22Rv1 (cell line): Measurements from ENCODE around the gene MED10.

ENCODE experiments used
- H3K27ac ChIP-seq: fragments of 450-650 bp; 2 replicates; pipeline ENCODE4 v1.5.1; 2017
- ZFX ChIP-seq: fragments of 450-650 bp; IDR thresholded peaks from 2 replicates; pipeline ENCODE4 v1.6.1; 2017; ENCODE audit warnings: antibody characterized with exemption, borderline replicate concordance
- TF ChIP-seq, protein P1 (sequence below): fragments of 450-650 bp; IDR thresholded peaks from 2 replicates; pipeline ENCODE4 v1.5.1; 2017; ENCODE audit warnings: mild to moderate bottlenecking

The MED10 gene

DNA sequence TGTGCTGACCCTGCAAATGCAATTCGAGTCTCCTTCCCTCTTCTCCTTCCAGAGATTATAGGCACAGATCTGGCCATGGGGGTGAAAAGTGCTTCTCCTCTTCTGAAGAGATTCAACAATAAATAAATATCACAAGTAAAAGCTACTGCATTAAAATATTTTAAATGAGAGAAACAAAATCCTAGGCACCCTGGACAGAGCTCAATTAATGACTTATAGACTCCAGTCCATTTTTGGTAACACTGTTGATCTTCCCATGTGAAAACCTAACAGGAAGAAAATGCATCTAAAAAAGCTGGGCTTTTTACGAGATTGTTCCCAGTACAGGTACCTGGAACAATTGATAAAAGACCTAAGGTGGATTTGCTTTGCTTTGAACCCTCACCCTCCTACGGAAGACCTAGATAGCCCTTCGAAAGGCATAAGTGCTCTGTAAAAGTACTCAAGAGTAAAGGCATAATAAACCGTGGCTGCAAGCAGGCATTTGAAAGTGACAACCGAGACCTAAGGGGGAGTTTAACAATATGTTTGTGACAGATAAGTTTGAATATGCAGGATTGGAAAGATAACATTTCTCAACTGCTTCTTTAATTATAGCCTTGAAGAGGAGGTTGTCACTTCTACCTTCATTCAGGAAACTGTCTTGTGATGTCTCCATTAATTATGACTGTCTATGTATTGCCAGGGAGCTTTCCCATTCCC is 29.4 kb upstream of the MED10 start:
- TF ChIP-seq, protein P1, sequence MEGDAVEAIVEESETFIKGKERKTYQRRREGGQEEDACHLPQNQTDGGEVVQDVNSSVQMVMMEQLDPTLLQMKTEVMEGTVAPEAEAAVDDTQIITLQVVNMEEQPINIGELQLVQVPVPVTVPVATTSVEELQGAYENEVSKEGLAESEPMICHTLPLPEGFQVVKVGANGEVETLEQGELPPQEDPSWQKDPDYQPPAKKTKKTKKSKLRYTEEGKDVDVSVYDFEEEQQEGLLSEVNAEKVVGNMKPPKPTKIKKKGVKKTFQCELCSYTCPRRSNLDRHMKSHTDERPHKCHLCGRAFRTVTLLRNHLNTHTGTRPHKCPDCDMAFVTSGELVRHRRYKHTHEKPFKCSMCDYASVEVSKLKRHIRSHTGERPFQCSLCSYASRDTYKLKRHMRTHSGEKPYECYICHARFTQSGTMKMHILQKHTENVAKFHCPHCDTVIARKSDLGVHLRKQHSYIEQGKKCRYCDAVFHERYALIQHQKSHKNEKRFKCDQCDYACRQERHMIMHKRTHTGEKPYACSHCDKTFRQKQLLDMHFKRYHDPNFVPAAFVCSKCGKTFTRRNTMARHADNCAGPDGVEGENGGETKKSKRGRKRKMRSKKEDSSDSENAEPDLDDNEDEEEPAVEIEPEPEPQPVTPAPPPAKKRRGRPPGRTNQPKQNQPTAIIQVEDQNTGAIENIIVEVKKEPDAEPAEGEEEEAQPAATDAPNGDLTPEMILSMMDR, result no peak
- TF ChIP-seq ZFX, result no peak
- H3K27ac ChIP-seq, result no peak overlapping the region

DNA sequence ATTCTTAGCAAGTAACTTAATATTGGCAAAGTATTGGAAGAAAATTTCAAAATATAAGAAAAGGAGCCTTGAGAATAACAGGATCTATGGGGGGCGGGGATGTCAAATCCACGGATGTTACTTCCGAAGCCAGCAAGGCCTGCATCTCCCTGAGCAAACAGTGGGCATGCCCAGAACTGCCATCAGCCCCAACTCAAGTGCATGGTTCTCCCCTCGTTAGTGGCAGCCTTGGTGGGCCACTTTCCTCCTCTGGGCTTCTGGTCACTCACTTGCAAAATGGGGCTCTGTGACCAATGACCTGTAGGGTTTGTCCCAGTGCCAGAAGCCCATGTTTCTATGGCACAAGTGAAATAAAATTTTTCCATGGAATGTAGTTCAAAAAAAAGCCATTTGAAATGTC is 27.2 kb upstream of the MED10 start:
- TF ChIP-seq, protein P1, result no peak
- TF ChIP-seq ZFX, result no peak
- no peak overlapping the region for H3K27ac ChIP-seq

DNA sequence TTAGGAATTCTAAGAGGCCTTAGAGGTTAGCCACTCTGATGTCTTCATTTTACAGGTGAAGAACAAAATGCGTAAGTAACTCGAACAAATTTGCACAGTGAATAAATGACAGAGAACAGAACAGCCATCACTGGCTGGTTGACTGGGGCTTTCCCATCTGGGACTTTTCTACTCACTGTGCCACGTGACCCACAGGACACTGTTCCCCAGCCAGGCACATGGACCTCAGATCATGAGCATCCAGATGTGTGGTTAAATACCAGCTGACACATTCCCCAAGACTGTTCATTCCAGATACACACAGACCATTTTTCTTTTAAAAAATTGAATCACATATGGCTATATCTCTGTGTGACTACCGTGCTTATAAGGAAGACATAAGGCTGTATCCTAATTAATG is 25.8 kb upstream of the MED10 start:
- no peak overlapping the region for H3K27ac ChIP-seq
- TF ChIP-seq ZFX, result no peak
- TF ChIP-seq, protein P1, result no peak

DNA sequence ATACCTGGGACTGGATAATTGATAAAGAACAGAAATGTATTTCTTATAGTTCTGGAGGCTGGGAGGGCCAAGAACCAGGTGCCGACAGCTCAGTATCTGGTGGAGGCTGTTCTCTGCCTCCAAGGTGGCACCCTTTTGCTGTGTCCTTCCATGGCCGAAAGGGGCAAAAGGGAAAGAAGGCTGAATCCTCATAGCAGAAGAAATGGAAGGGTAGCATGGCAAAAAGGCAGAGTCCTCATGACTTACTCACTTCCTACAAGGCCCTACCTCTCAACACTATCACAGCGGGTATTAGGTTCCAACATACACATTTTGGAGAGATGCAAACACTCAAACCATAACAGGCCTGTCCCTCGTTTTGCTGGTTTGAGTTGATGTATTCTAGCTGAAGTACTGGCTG is 25.1 kb upstream of the MED10 start:
- no peak for TF ChIP-seq ZFX
- TF ChIP-seq, protein P1, result no peak
- H3K27ac ChIP-seq, result no peak overlapping the region

DNA sequence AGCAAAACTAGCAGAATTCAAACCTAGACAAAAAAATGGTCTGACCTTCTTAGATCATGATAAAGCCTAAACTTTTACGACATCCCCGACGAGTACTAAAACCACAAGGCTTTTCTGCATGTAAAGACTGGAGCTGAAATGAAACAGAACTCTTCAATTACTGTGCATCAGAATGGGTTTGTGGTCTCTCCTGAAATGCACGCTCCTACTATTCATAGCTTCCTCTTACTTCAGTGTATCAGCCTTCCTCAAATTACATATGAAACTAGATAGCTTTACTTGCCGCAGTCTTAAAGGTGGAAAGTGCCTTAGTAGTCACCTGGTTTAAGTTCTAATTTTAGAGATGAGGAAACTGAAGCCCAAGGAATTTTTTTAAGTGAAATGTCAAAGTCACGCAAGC is 24.6 kb upstream of the MED10 start:
- H3K27ac ChIP-seq, result no peak overlapping the region
- TF ChIP-seq, protein P1, result no peak
- no peak for TF ChIP-seq ZFX

DNA sequence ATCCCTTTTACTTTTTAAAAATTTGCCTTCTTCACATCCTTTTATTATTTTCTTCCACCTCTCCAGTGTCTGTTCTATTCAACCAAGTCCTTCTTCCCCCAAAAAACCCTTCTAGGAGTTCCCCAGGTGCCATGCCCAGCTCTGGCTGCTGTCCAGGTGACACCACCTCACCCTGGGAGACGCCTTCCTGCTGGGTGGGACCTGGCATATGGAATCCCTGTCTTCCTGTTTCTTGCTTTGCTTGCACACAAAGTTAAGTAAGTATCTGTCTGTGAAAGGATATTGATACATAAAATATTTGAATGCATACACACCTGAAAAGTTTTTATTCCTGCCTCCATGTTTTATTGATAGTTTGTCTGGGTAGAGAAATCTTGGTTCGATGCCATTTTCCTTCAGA is 23.1 kb upstream of the MED10 start:
- no peak overlapping the region for H3K27ac ChIP-seq
- TF ChIP-seq, protein P1, result no peak
- no peak for TF ChIP-seq ZFX

DNA sequence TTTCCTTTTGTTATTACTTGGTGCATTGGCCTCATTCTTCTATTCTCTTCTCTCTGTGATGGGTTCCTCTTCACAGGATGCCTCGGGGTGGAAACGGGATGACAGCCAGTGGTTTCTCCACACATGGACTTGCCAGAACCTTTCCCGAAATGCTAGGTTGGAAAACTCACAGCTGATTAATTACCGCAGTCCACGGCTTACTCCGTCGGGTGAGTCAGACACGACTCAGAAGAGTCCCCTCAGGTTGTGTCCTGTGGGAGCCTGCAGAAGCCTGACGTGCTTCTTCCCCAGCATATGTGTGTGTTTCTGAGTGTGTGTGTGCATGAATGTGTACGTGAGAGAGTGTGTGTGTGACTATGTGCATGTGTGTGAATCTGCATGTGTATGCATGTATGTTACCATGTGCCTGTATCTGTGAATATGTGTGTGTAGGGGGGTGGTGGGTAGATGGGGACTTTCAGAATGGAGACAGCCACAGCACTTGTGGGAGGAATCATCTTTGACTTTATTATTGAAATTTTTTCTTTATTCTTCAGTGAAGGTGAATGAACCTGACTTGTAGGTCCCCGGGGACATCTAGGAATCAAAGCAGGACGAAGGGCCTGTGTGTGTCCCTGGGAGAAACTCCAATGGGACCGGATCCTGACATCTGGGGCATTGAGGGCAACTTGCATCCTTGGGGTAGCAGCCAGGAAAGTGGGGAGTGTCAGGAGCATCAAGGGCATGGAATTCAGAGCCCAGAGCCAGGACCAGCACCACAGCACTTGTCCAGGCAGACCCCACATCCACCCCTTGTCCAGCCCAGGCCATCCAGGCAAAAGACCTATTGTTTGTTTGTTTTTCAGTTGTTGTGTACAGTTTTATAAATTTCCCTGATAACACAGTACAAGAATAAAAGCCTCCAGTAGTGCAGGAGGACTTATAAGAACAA is 21.9 kb upstream of the MED10 start:
- H3K27ac ChIP-seq, result no peak overlapping the region
- TF ChIP-seq, protein P1, result no peak
- TF ChIP-seq ZFX, result no peak
